Breast epithelium (tissue), 3 donors: ENCODE measurements around the gene UBAC2.

Experiments
- POLR2A ChIP-seq: fragments of 450-650 bp; IDR thresholded peaks from one replicate; pipeline ENCODE4 v1.6.1; 2016; ENCODE audit warnings: antibody characterized with exemption, mild to moderate bottlenecking, moderate library complexity
- TF ChIP-seq, protein P1 (sequence below), 3 donors: fragments of 450-650 bp; IDR thresholded peaks; one replicate each; pipeline ENCODE4 v1.5.1; 2016 to 2017; ENCODE audit warnings: antibody characterized with exemption in 3 of 3, mild to moderate bottlenecking in 3 of 3, moderate library complexity in 3 of 3

DNA sequence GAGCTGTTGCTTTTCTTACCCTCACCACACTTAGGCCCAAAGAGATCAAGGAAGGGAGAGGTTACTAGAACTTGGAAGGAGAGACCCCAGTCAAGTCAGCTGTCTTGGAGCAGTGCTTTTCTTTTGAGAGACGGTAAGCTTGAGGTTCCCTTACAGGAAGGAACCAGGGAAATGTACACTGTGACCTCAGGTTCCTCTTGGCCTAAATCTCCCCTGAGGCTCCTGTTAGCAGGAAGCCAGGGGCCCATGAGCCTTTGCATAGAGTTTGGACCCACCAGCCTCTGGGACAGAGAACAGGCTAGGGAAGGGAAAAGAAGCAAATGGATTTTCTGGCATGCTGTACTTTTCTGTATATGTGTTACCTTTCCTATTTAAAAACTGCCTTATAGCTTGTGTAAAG lies 63.4 kb downstream of the UBAC2 start:
- TF ChIP-seq, protein P1, sequence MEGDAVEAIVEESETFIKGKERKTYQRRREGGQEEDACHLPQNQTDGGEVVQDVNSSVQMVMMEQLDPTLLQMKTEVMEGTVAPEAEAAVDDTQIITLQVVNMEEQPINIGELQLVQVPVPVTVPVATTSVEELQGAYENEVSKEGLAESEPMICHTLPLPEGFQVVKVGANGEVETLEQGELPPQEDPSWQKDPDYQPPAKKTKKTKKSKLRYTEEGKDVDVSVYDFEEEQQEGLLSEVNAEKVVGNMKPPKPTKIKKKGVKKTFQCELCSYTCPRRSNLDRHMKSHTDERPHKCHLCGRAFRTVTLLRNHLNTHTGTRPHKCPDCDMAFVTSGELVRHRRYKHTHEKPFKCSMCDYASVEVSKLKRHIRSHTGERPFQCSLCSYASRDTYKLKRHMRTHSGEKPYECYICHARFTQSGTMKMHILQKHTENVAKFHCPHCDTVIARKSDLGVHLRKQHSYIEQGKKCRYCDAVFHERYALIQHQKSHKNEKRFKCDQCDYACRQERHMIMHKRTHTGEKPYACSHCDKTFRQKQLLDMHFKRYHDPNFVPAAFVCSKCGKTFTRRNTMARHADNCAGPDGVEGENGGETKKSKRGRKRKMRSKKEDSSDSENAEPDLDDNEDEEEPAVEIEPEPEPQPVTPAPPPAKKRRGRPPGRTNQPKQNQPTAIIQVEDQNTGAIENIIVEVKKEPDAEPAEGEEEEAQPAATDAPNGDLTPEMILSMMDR (IDR thresholded peaks at IDR 0.05) = no peak
- no peak for TF ChIP-seq POLR2A
